ENCODE data around the gene GPX3.

The GPX3 gene

GRCh38 chr5:151063142-151063989, 43.0 kb downstream of the GPX3 start:
- Histone ChIP-seq H3K27ac (replicated peaks; ENCODE audit: low read length) (no peak overlapping the region), H3K36me3 (replicated peaks in 1 of 2; ENCODE audit: control insufficient read depth in 2 of 2, insufficient read depth in 2 of 2, low read length in 2 of 2) (peaks cover 4 to 39% of the 10 kb centered on the region in 2 donors), H2BK5ac (ENCODE audit: low read length) (no peak overlapping the region), H4K8ac (ENCODE audit: low read depth, low read length) (no peak overlapping the region), H3K4me3 (ENCODE audit: low read length in 2 of 2) (peak overlapping the region in 1 of 2 donors; percentile 1), H3K4me1 (ENCODE audit: control insufficient read depth in 2 of 2, insufficient read depth in 1 of 2, low read depth in 1 of 2, low read length in 2 of 2) (no peaks in the 10 kb centered on the region), H3K79me1 (ENCODE audit: low read depth, low read length) (peaks cover 3% of the 10 kb centered on the region), H3K9me3 (replicated peaks in 1 of 2; ENCODE audit: control insufficient read depth in 2 of 2, insufficient read depth in 1 of 2, low read depth in 1 of 2, low read length in 2 of 2) (no peaks in the 10 kb centered on the region), H3K4me2 (ENCODE audit: insufficient read depth, low read length, poor library complexity, severe bottlenecking) (no peak overlapping the region), H2BK120ac (ENCODE audit: low read depth, low read length) (no peak overlapping the region), H2BK12ac (ENCODE audit: low read length) (no peak overlapping the region), H4K91ac (ENCODE audit: low read depth, low read length, poor library complexity) (no peak overlapping the region), H3K9ac (ENCODE audit: low read depth, low read length, poor library complexity) (no peak overlapping the region), H3K27me3 (ENCODE audit: control insufficient read depth in 3 of 3, insufficient read depth in 3 of 3, low read depth in 1 of 3, low read length in 3 of 3) (no peaks in the 10 kb centered on the region), H3K4ac (ENCODE audit: low read length) (no peak overlapping the region), H3K18ac (ENCODE audit: low read length) (no peak overlapping the region), H3K14ac (ENCODE audit: low read length) (no peak overlapping the region), H2AFZ (ENCODE audit: low read length) (no peak overlapping the region), H2AK5ac (ENCODE audit: low read depth, low read length) (no peak overlapping the region), H3K23ac (ENCODE audit: low read depth, low read length, poor library complexity) (no peak overlapping the region), H2BK15ac (ENCODE audit: low read length) (no peak overlapping the region)
- DNase-seq (ENCODE audit: low spot score): no peak
- WGBS, 2 donors (ENCODE audit: extremely low coverage in 2 of 2, insufficient read length in 2 of 2, insufficient replicate concordance in 1 of 2): no CpG with 5 or more reads among the region's 17 CpGs

GRCh38 chr5:151064916-151065499, 44.6 kb downstream of the GPX3 start:
- Histone ChIP-seq H3K36me3 (replicated peaks in 1 of 2; ENCODE audit: control insufficient read depth in 2 of 2, insufficient read depth in 2 of 2, low read length in 2 of 2) (peaks cover 4 to 31% of the 10 kb centered on the region in 2 donors), H3K23ac (ENCODE audit: low read depth, low read length, poor library complexity) (no peak overlapping the region), H2BK120ac (ENCODE audit: low read depth, low read length) (no peak overlapping the region), H3K27ac (replicated peaks; ENCODE audit: low read length) (no peak overlapping the region), H3K4me2 (ENCODE audit: insufficient read depth, low read length, poor library complexity, severe bottlenecking) (no peak overlapping the region), H3K27me3 (ENCODE audit: control insufficient read depth in 3 of 3, insufficient read depth in 3 of 3, low read depth in 1 of 3, low read length in 3 of 3) (no peaks in the 10 kb centered on the region), H3K4me3 (ENCODE audit: low read length in 2 of 2) (no peak overlapping the region), H2AK5ac (ENCODE audit: low read depth, low read length) (no peak overlapping the region), H3K18ac (ENCODE audit: low read length) (no peak overlapping the region), H3K79me1 (ENCODE audit: low read depth, low read length) (peaks cover 3% of the 10 kb centered on the region), H2BK5ac (ENCODE audit: low read length) (no peak overlapping the region), H3K4me1 (ENCODE audit: control insufficient read depth in 2 of 2, insufficient read depth in 1 of 2, low read depth in 1 of 2, low read length in 2 of 2) (no peaks in the 10 kb centered on the region), H3K14ac (ENCODE audit: low read length) (no peak overlapping the region), H2AFZ (ENCODE audit: low read length) (no peak overlapping the region), H4K91ac (ENCODE audit: low read depth, low read length, poor library complexity) (no peak overlapping the region), H3K9me3 (replicated peaks in 1 of 2; ENCODE audit: control insufficient read depth in 2 of 2, insufficient read depth in 1 of 2, low read depth in 1 of 2, low read length in 2 of 2) (no peaks in the 10 kb centered on the region), H2BK15ac (ENCODE audit: low read length) (no peak overlapping the region), H4K8ac (ENCODE audit: low read depth, low read length) (no peak overlapping the region), H3K9ac (ENCODE audit: low read depth, low read length, poor library complexity) (no peak overlapping the region), H3K4ac (ENCODE audit: low read length) (no peak overlapping the region), H2BK12ac (ENCODE audit: low read length) (no peak overlapping the region)
- no peak for DNase-seq (ENCODE audit: low spot score)
- no CpG with 5 or more reads among the region's 12 CpGs for WGBS, 2 donors (ENCODE audit: extremely low coverage in 2 of 2, insufficient read length in 2 of 2, insufficient replicate concordance in 1 of 2)

GRCh38 chr5:151065609-151066008, 45.2 kb downstream of the GPX3 start:
- Histone ChIP-seq H3K23ac (ENCODE audit: low read depth, low read length, poor library complexity) (no peak overlapping the region), H3K79me1 (ENCODE audit: low read depth, low read length) (peaks cover 3% of the 10 kb centered on the region), H3K4ac (ENCODE audit: low read length) (no peak overlapping the region), H4K8ac (ENCODE audit: low read depth, low read length) (no peak overlapping the region), H3K4me3 (ENCODE audit: low read length in 2 of 2) (no peak overlapping the region), H3K14ac (ENCODE audit: low read length) (no peak overlapping the region), H3K36me3 (replicated peaks in 1 of 2; ENCODE audit: control insufficient read depth in 2 of 2, insufficient read depth in 2 of 2, low read length in 2 of 2) (peaks cover 3 to 26% of the 10 kb centered on the region in 2 donors), H3K9ac (ENCODE audit: low read depth, low read length, poor library complexity) (no peak overlapping the region), H2AFZ (ENCODE audit: low read length) (no peak overlapping the region), H2BK5ac (ENCODE audit: low read length) (no peak overlapping the region), H2BK120ac (ENCODE audit: low read depth, low read length) (no peak overlapping the region), H2BK15ac (ENCODE audit: low read length) (no peak overlapping the region), H3K4me1 (ENCODE audit: control insufficient read depth in 2 of 2, insufficient read depth in 1 of 2, low read depth in 1 of 2, low read length in 2 of 2) (no peaks in the 10 kb centered on the region), H3K9me3 (replicated peaks in 1 of 2; ENCODE audit: control insufficient read depth in 2 of 2, insufficient read depth in 1 of 2, low read depth in 1 of 2, low read length in 2 of 2) (no peaks in the 10 kb centered on the region), H3K27ac (replicated peaks; ENCODE audit: low read length) (no peak overlapping the region), H3K18ac (ENCODE audit: low read length) (no peak overlapping the region), H2BK12ac (ENCODE audit: low read length) (no peak overlapping the region), H2AK5ac (ENCODE audit: low read depth, low read length) (no peak overlapping the region), H3K4me2 (ENCODE audit: insufficient read depth, low read length, poor library complexity, severe bottlenecking) (no peak overlapping the region), H3K27me3 (ENCODE audit: control insufficient read depth in 3 of 3, insufficient read depth in 3 of 3, low read depth in 1 of 3, low read length in 3 of 3) (no peaks in the 10 kb centered on the region), H4K91ac (ENCODE audit: low read depth, low read length, poor library complexity) (no peak overlapping the region)
- DNase-seq (ENCODE audit: low spot score): no peak
- WGBS, 2 donors (ENCODE audit: extremely low coverage in 2 of 2, insufficient read length in 2 of 2, insufficient replicate concordance in 1 of 2): no CpG with 5 or more reads among the region's 1 CpG

- H2BK15ac ChIP-seq (ENCODE audit: low read length): no peak overlapping the region
- no peak overlapping the region for H3K27ac ChIP-seq (replicated peaks; ENCODE audit: low read length)
- H2BK5ac ChIP-seq (ENCODE audit: low read length): no peak overlapping the region
- H2BK12ac ChIP-seq (ENCODE audit: low read length): no peak overlapping the region
- H3K14ac ChIP-seq (ENCODE audit: low read length): no peak overlapping the region
- H2BK120ac ChIP-seq (ENCODE audit: low read depth, low read length): no peak overlapping the region
- H3K27me3 ChIP-seq (ENCODE audit: control insufficient read depth in 3 of 3, insufficient read depth in 3 of 3, low read depth in 1 of 3, low read length in 3 of 3): no peaks in the 10 kb centered on the region
- H2AFZ ChIP-seq (ENCODE audit: low read length): no peak overlapping the region
- no peak for DNase-seq (ENCODE audit: low spot score)
- H4K91ac ChIP-seq (ENCODE audit: low read depth, low read length, poor library complexity): no peak overlapping the region
- no peak overlapping the region for H4K8ac ChIP-seq (ENCODE audit: low read depth, low read length)
- H3K4me1 ChIP-seq (ENCODE audit: control insufficient read depth in 2 of 2, insufficient read depth in 1 of 2, low read depth in 1 of 2, low read length in 2 of 2): no peaks in the 10 kb centered on the region
- H3K4me2 ChIP-seq (ENCODE audit: insufficient read depth, low read length, poor library complexity, severe bottlenecking): no peak overlapping the region
- no CpG with 5 or more reads among the region's 6 CpGs for WGBS, 2 donors (ENCODE audit: extremely low coverage in 2 of 2, insufficient read length in 2 of 2, insufficient replicate concordance in 1 of 2)
- no peak overlapping the region for H3K23ac ChIP-seq (ENCODE audit: low read depth, low read length, poor library complexity)
- H3K4me3 ChIP-seq (ENCODE audit: low read length in 2 of 2): no peak overlapping the region
- no peak overlapping the region for H3K4ac ChIP-seq (ENCODE audit: low read length)
- H3K9ac ChIP-seq (ENCODE audit: low read depth, low read length, poor library complexity): no peak overlapping the region
- H3K79me1 ChIP-seq (ENCODE audit: low read depth, low read length): peaks cover 3% of the 10 kb centered on the region
- no peak overlapping the region for H2AK5ac ChIP-seq (ENCODE audit: low read depth, low read length)
- H3K36me3 ChIP-seq (replicated peaks in 1 of 2; ENCODE audit: control insufficient read depth in 2 of 2, insufficient read depth in 2 of 2, low read length in 2 of 2): peaks cover 3 to 13% of the 10 kb centered on the region in 2 donors
- no peak overlapping the region for H3K18ac ChIP-seq (ENCODE audit: low read length)
- H3K9me3 ChIP-seq (replicated peaks in 1 of 2; ENCODE audit: control insufficient read depth in 2 of 2, insufficient read depth in 1 of 2, low read depth in 1 of 2, low read length in 2 of 2): no peaks in the 10 kb centered on the region
These were observed 46.5 kb downstream of the GPX3 start for GRCh38 chr5:151066920-151067319.
